OCI-LY7 (cell line): ENCODE measurements around the gene SPOCK1. TPM values are rescaled to one million over a fixed set of nuclear protein-coding genes. Genes with fewer than 3 reads are reported as not detected.

Source experiments
- BruUV-seq: library from RNA; stranded (reverse); fragments of 400-500 nt; replicated peaks from 2 replicates; lab custom pipeline; 2021; lab: Mats Ljungman, UMichigan
- CTCF ChIA-PET: fragments of 300-600 bp; sonication (Branson Sonifier 250); formaldehyde crosslinking; loops from one replicate; lab custom pipeline; 2022; ENCODE audit warnings: antibody characterized with exemption; ENCODE audit not compliant: unreplicated experiment; lab: Charles Lee
- POLR2A ChIA-PET: fragments of 300-600 bp; sonication (Branson Sonifier 250); formaldehyde crosslinking; loops from one replicate; lab custom pipeline; 2022; ENCODE audit warnings: antibody characterized with exemption; lab: Charles Lee
- DNase-seq: peaks from one replicate; pipeline ENCODE4 v3.0.0-alpha.2; 2015; ENCODE audit warnings: low spot score
- H2AFZ ChIP-seq: fragments of 200-600 bp; sonication (generic), shearing (Covaris generic); 2 replicates; pipeline ENCODE4 v1.6.1; 2014; ENCODE audit warnings: mild to moderate bottlenecking, antibody characterized with exemption, low read length, moderate library complexity
- H3K27ac ChIP-seq: fragments of 200-600 bp; sonication (generic); 2 replicates; pipeline ENCODE4 v1.5.1; 2014; ENCODE audit warnings: mixed run types, low read depth, mild to moderate bottlenecking, moderate library complexity, low read length, inconsistent platforms; ENCODE audit not compliant: poor library complexity, severe bottlenecking
- H3K36me3 ChIP-seq: fragments of 200-600 bp; sonication (generic); 2 replicates; pipeline ENCODE4 v1.6.1; 2014; ENCODE audit warnings: mild to moderate bottlenecking, antibody characterized with exemption, low read length, moderate library complexity, mixed read lengths; ENCODE audit not compliant: insufficient read depth
- H3K4me1 ChIP-seq: fragments of 200-600 bp; sonication (generic); 2 replicates; pipeline ENCODE4 v1.5.1; 2014; ENCODE audit warnings: mild to moderate bottlenecking, low read length; ENCODE audit not compliant: insufficient read depth, poor library complexity, severe bottlenecking
- H3K4me2 ChIP-seq: fragments of 200-600 bp; sonication (generic); 2 replicates; pipeline ENCODE4 v1.6.1; 2014; ENCODE audit warnings: mild to moderate bottlenecking, low read length
- H3K4me3 ChIP-seq: fragments of 200-600 bp; sonication (generic); 2 replicates; pipeline ENCODE4 v1.5.1; 2014; ENCODE audit warnings: mild to moderate bottlenecking, low read depth, low read length; ENCODE audit not compliant: poor library complexity, severe bottlenecking
- H3K79me2 ChIP-seq: fragments of 200-600 bp; sonication (generic); 2 replicates; pipeline ENCODE4 v1.6.1; 2016; ENCODE audit warnings: low read depth, mild to moderate bottlenecking, low read length, moderate library complexity, mixed read lengths; ENCODE audit not compliant: insufficient read depth
- H3K9me2 ChIP-seq: fragments of 200-600 bp; sonication (generic); 2 replicates; pipeline ENCODE4 v1.6.1; 2016; ENCODE audit warnings: mild to moderate bottlenecking, low read length, mixed read lengths; ENCODE audit not compliant: insufficient read depth
- H3K9me3 ChIP-seq: fragments of 200-600 bp; sonication (generic); 2 replicates; pipeline ENCODE4 v1.6.1; 2014; ENCODE audit warnings: mild to moderate bottlenecking, mixed run types, low read length, mixed read lengths
- H4K20me1 ChIP-seq: fragments of 200-600 bp; sonication (generic); 2 replicates; pipeline ENCODE4 v1.6.1; 2014; ENCODE audit warnings: mild to moderate bottlenecking, antibody characterized with exemption, low read length, moderate library complexity, mixed read lengths; ENCODE audit not compliant: insufficient read depth
- EZH2phosphoT487 ChIP-seq: fragments of 200-600 bp; sonication (generic); IDR thresholded peaks from 2 replicates; pipeline ENCODE4 v1.6.1; 2018; ENCODE audit warnings: low read depth, borderline replicate concordance, mild to moderate bottlenecking, mixed run types, antibody characterized with exemption, low read length, moderate library complexity, mixed read lengths
- intact Hi-C: fragments of 100-400 bp; cut with micrococcal nuclease; formaldehyde crosslinking; loops from one replicate; pipeline ENCODE4 v1.10.0; 2022; ENCODE audit not compliant: unreplicated experiment
- total RNA-seq, 2 experiments: library from RNA; depleted of rRNA in 1 of 2; stranded (reverse); fragments of >200 nt in 1 of 2; shearing (Covaris generic) in 1 of 2; gene quantifications; 2 replicates each; pipeline ENCODE4 v1.2.3, GENCODE V29; 2014 to 2022
- TF ChIP-seq, protein P1 (sequence below): fragments of 200-600 bp; sonication (generic); conservative IDR thresholded peaks from 2 replicates; pipeline ENCODE4 v1.5.1; 2014; ENCODE audit warnings: mild to moderate bottlenecking, antibody characterized with exemption, low read length, moderate library complexity, mixed read lengths

The SPOCK1 gene
- total RNA-seq, 2 experiments from 2014 or later: 0.29 to 1.5 TPM

DNA sequence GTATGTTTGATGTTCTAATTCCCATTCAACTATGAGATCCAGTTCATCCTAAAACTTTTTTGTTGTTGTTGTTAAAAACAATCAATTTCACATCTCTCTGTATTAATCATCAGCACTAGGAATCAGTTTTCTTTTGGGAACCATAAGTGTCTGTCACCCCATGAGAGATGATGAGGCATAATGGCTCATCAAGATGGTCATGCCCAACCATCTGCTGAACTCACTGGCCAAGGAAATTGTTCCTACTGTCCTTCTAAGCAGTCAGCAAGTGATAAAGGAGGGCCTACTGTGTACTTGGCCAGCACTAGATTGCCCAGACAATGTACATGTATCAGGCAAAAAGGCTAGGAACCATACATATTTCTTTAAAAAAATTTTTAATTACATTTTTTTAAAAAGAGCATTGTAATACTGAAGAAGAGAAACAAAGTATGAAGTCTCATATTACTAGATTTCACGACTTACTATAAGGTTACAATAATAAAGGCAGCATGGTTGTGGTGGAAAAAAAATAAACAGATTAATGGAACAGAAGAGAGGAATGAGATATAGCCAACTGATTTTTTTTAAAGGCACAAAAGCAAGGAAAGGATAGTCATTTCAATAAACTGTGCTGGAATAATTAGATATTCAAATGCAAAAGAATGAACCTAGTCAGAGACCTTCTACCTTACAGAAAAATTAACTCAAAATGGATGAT is 458.3 kb downstream of the SPOCK1 start:
- Histone ChIP-seq H3K79me2 (no peaks in the 10 kb centered on the region), H3K4me1 (no peaks in the 10 kb centered on the region), H3K9me2 (no peaks in the 10 kb centered on the region), H3K9me3 (no peaks in the 10 kb centered on the region), H3K27ac (no peak overlapping the region), H3K36me3 (no peaks in the 10 kb centered on the region), H3K4me3 (no peak overlapping the region), H4K20me1 (no peaks in the 10 kb centered on the region), H2AFZ (no peak overlapping the region), H3K4me2 (no peak overlapping the region)
- DNase-seq: no peak
- ChIA-PET POLR2A (interaction anchor here (1.6 kb wide), 1 partner anchor 14 kb away, joined by 8 read pairs; no protein-coding TSS in a partner anchor), CTCF (no interaction called here)
- intact Hi-C loops: no loop called here
- no peak for TF ChIP-seq EZH2phosphoT487
- TF ChIP-seq, protein P1, sequence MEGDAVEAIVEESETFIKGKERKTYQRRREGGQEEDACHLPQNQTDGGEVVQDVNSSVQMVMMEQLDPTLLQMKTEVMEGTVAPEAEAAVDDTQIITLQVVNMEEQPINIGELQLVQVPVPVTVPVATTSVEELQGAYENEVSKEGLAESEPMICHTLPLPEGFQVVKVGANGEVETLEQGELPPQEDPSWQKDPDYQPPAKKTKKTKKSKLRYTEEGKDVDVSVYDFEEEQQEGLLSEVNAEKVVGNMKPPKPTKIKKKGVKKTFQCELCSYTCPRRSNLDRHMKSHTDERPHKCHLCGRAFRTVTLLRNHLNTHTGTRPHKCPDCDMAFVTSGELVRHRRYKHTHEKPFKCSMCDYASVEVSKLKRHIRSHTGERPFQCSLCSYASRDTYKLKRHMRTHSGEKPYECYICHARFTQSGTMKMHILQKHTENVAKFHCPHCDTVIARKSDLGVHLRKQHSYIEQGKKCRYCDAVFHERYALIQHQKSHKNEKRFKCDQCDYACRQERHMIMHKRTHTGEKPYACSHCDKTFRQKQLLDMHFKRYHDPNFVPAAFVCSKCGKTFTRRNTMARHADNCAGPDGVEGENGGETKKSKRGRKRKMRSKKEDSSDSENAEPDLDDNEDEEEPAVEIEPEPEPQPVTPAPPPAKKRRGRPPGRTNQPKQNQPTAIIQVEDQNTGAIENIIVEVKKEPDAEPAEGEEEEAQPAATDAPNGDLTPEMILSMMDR: no peak
- no TSS peak for BruUV-seq

DNA sequence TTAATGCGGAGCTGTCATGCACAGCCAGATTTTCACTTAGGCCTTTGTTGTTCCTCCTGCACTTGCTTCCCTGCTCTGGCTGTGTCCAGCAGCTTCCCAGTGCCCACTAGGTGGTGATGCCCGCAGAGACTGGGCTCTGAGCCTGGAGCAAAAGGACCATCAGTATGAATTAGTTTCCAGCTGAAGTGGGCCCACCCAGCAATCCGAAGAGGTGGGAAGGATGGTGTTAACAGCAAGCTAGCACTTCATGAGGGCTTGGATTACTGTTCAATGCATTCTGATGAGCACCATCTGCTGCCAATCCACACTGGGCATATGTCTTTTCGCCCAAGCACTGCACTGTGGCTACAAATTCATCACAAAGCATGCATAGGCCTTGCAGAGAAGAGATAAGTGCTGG is 459.1 kb downstream of the SPOCK1 start:
- TF ChIP-seq EZH2phosphoT487: no peak
- TF ChIP-seq, protein P1: no peak
- no peak overlapping the region for H3K27ac ChIP-seq
- ChIA-PET POLR2A (interaction anchor here (1.0 to 1.6 kb wide), 2 partner anchors 12 to 13 kb away, joined by 3 to 4 read pairs; no protein-coding TSS in a partner anchor), CTCF (no interaction called here)
- BruUV-seq: no TSS peak
- no peak for DNase-seq
- H3K4me2 ChIP-seq: no peak overlapping the region
- no peaks in the 10 kb centered on the region for H4K20me1 ChIP-seq
- no peaks in the 10 kb centered on the region for H3K9me3 ChIP-seq
- H3K4me3 ChIP-seq: no peak overlapping the region
- intact Hi-C loops: no loop called here
- no peaks in the 10 kb centered on the region for H3K79me2 ChIP-seq
- H3K4me1 ChIP-seq: no peaks in the 10 kb centered on the region
- H3K36me3 ChIP-seq: no peaks in the 10 kb centered on the region
- H3K9me2 ChIP-seq: no peaks in the 10 kb centered on the region
- H2AFZ ChIP-seq: no peak overlapping the region

DNA sequence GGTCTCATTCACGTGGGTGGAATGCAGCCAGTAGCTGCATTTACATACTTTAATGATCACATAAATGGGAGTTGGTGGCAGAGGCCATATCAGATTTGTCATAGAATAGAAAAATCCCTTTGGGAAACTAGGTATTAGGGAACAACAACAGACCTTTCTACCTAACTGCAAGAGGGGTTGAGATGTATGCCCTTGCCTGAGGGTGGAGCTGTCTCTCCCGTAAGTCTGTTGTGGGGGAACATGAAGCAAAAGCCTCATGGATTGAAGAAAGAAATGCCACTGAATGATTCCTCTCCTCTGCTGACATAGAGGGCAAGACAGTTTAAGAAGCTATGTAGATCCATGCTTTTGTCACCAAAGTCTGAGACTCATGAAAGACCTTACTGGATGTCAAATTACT is 461.3 kb downstream of the SPOCK1 start:
- TF ChIP-seq EZH2phosphoT487: no peak
- TF ChIP-seq, protein P1: 0 out of 2 replicates have a peak, but pooled peaks have one; percentile 31
- H3K9me3 ChIP-seq: no peaks in the 10 kb centered on the region
- H3K36me3 ChIP-seq: no peaks in the 10 kb centered on the region
- no peak for DNase-seq
- no peak overlapping the region for H2AFZ ChIP-seq
- no peaks in the 10 kb centered on the region for H3K9me2 ChIP-seq
- intact Hi-C loops: no loop called here
- POLR2A ChIA-PET: interaction anchor here (0.8 to 4.5 kb wide), 3 partner anchors 14 to 36 kb away, joined by 3 to 31 read pairs (median 4); no protein-coding TSS in a partner anchor
- no TSS peak for BruUV-seq
- no peak overlapping the region for H3K4me2 ChIP-seq
- H4K20me1 ChIP-seq: no peaks in the 10 kb centered on the region
- H3K4me3 ChIP-seq: no peak overlapping the region
- CTCF ChIA-PET: no interaction called here
- H3K27ac ChIP-seq: no peak overlapping the region
- no peaks in the 10 kb centered on the region for H3K4me1 ChIP-seq
- no peaks in the 10 kb centered on the region for H3K79me2 ChIP-seq
